ENCODE measurements around the gene CLIP1. TPM values are rescaled to one million over a fixed set of nuclear protein-coding genes. Genes with fewer than 3 reads are reported as not detected.

The CLIP1 gene
- total RNA-seq, 4 donors from 2014 or later: 48.2 to 134 (median 96.8) TPM

DNA sequence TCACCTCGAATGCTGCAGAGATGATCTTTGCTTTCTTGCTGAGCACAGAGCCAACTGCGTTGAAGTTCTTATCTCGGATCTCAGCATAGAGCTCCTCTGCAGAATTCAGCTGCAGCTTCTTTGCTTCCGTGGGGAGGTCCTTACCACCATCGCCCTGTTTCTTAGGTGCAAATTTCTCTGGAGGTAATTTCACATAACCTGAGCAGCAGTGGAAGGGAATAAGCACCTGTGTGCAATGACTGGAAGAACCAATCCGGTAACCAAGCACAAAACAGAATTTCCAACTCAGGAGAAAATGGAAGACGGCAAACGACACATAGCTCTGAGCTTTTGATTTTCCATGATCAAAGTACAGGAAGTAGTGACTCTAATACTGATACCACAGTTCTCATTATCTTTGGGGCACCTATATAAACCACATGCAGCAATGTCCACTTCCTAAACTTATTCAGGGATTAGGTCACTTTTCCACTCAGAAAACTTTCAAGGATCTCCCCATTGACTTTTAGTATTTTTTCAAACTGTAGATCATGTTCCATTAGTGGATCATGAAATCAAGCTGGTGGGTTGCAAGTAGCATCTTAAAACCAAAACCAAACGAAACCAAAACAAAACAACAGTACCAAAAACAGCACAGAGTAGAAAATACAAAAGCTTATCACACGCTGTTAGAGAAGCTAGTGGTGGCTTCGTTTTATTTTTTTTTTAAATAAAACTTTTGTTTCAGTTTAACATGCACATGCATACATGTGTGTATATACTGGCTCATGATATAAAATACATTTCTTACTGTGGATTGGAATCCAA is 177.7 kb downstream of the CLIP1 start:
- H3K9me3 ChIP-seq: no peaks in the 10 kb centered on the region
- TF ChIP-seq, protein P1, sequence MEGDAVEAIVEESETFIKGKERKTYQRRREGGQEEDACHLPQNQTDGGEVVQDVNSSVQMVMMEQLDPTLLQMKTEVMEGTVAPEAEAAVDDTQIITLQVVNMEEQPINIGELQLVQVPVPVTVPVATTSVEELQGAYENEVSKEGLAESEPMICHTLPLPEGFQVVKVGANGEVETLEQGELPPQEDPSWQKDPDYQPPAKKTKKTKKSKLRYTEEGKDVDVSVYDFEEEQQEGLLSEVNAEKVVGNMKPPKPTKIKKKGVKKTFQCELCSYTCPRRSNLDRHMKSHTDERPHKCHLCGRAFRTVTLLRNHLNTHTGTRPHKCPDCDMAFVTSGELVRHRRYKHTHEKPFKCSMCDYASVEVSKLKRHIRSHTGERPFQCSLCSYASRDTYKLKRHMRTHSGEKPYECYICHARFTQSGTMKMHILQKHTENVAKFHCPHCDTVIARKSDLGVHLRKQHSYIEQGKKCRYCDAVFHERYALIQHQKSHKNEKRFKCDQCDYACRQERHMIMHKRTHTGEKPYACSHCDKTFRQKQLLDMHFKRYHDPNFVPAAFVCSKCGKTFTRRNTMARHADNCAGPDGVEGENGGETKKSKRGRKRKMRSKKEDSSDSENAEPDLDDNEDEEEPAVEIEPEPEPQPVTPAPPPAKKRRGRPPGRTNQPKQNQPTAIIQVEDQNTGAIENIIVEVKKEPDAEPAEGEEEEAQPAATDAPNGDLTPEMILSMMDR (IDR thresholded peaks at IDR 0.05): no peak
- H3K36me3 ChIP-seq: no peaks in the 10 kb centered on the region
- H3K27ac ChIP-seq: no peak overlapping the region
- intact Hi-C loops (cut with DNase I; ENCODE audit: low total_unique reads): no loop called here
- DNase-seq: no peak
- no peaks in the 10 kb centered on the region for H3K4me1 ChIP-seq
- no peaks in the 10 kb centered on the region for H3K27me3 ChIP-seq
- H3K4me3 ChIP-seq: no peak overlapping the region

DNA sequence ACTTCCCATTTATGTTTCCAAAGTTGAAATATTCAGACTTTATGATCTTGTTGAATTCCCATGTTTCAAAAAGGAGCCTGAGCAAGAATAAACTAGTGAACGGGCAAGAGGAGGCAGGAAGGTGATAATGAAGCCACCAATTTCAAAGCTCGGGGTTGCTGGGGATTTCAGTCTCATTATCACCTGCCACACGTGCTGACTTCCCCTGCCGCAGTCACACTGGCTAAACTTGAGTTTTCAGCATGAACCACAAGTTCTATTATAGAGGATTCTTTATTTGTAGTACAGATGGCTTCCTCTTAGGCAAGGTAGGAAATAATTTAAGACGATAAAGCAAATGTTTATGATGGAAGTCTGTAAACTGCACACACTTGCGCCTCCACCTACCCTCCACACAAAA is 178.5 kb downstream of the CLIP1 start:
- Histone ChIP-seq H3K27ac (no peak overlapping the region), H3K36me3 (no peaks in the 10 kb centered on the region), H3K27me3 (no peaks in the 10 kb centered on the region), H3K4me3 (no peak overlapping the region), H3K9me3 (no peaks in the 10 kb centered on the region), H3K4me1 (no peaks in the 10 kb centered on the region)
- no peak for DNase-seq
- intact Hi-C loops (cut with DNase I; ENCODE audit: low total_unique reads): no loop called here
- TF ChIP-seq POLR2A (IDR thresholded peaks at IDR 0.05): no peak
- TF ChIP-seq, protein P1 (IDR thresholded peaks at IDR 0.05): no peak

DNA sequence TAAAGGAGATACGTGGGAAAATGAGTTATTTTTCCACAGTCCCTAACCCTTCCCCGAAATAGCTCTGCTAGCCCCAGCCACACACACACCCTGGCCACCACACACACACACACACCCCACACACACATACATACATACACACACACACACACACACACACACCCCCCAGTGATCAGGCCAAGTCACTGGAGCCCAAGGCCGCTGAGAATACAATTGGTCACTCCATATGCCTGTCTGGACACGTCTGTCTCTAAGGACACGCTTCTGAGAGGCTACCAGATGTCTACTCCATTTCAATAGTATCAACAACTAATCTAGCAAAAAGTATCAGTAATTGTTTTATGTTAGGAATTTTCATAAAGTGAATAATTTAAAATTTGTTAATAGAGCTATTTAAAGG is 183.6 kb downstream of the CLIP1 start:
- intact Hi-C loops (cut with DNase I; ENCODE audit: low total_unique reads): no loop called here
- no peak for TF ChIP-seq POLR2A (IDR thresholded peaks at IDR 0.05)
- TF ChIP-seq, protein P1 (IDR thresholded peaks at IDR 0.05): no peak

DNA sequence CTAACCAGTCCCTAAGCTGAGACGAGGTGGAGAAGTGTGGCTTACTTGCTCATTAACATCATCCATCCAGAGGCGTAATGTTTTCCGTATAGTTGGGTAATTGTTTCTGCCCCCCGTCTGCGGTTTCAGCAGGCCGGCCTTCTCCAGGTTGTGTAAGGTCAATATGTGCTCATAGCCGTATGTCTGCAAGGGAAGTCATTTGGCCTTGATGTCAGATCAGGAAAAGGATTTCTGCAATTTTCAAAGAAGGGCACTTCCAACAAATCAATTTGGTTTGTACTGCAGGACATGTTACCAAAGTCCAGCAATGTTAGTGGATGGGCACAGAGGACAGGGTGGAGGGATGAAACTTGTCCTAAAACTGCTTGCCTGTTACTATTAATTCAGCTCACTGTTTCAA is 186.7 kb downstream of the CLIP1 start:
- intact Hi-C loops (cut with DNase I; ENCODE audit: low total_unique reads): no loop called here

More for the DNA sequence above, 183.6 kb downstream of the CLIP1 start:
- Histone ChIP-seq H3K27ac (no peak overlapping the region), H3K36me3 (no peaks in the 10 kb centered on the region), H3K4me3 (no peak overlapping the region), H3K4me1 (no peaks in the 10 kb centered on the region), H3K27me3 (no peaks in the 10 kb centered on the region), H3K9me3 (no peaks in the 10 kb centered on the region)
- no peak for DNase-seq

DNA sequence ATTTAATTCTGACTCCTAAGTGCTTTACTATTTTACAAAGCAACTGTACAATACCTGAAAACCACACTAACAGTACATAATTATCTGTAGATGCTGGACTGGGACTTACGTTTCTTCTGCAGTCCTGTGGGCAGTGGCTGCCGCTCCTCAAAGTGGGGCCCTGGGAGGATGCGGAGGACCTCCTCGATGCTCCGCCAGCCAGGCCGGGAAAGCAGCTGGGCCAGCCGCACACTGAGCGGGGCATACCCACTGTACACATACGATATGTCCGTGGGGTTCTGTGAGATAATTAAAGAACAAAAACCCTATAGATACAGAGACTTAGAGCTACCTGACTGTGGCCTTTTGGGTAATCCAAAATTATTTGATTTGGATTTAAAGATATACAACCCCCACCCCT is 189.8 kb downstream of the CLIP1 start:
- Histone ChIP-seq H3K27me3 (no peaks in the 10 kb centered on the region), H3K4me3 (no peak overlapping the region), H3K27ac (no peak overlapping the region), H3K9me3 (no peaks in the 10 kb centered on the region), H3K4me1 (no peaks in the 10 kb centered on the region), H3K36me3 (no peaks in the 10 kb centered on the region)
- TF ChIP-seq, protein P1 (IDR thresholded peaks at IDR 0.05): no peak
- TF ChIP-seq POLR2A (IDR thresholded peaks at IDR 0.05): no peak
- no peak for DNase-seq
- intact Hi-C loops (cut with DNase I; ENCODE audit: low total_unique reads): no loop called here

More for the DNA sequence above, 186.7 kb downstream of the CLIP1 start:
- TF ChIP-seq, protein P1 (IDR thresholded peaks at IDR 0.05): no peak
- TF ChIP-seq POLR2A (IDR thresholded peaks at IDR 0.05): no peak
- no peak for DNase-seq
- Histone ChIP-seq H3K9me3 (no peaks in the 10 kb centered on the region), H3K4me3 (no peak overlapping the region), H3K27me3 (no peaks in the 10 kb centered on the region), H3K36me3 (no peaks in the 10 kb centered on the region), H3K4me1 (no peaks in the 10 kb centered on the region), H3K27ac (no peak overlapping the region)

Measured in uterus (tissue), 4 donors.